ENCODE measurements around the gene ZNF527. TPM values are rescaled to one million over a fixed set of nuclear protein-coding genes. Genes with fewer than 3 reads are reported as not detected.
"Not testable (repeated sequence)": the region's sequence is repeated elsewhere in the genome, so short reads cannot be mapped to it uniquely, and the experiment has no call there.

ZNF527 gene
- total and polyA plus RNA-seq, 2 experiments from 2014 or later = 2.9 to 3.5 TPM

GRCh38 chr19:37389234-37389633, 18.3 kb downstream of the ZNF527 start:
- H3K9ac ChIP-seq = no peak overlapping the region
- no peaks in the 10 kb centered on the region for H3K9me2 ChIP-seq (ENCODE audit: insufficient read depth)
- H3K27me3 ChIP-seq (replicated peaks; ENCODE audit: insufficient read depth) = no peaks in the 10 kb centered on the region
- no peaks in the 10 kb centered on the region for H3K79me2 ChIP-seq (ENCODE audit: insufficient read depth)
- H3F3A ChIP-seq (ENCODE audit: insufficient read depth) = no peaks in the 10 kb centered on the region
- no peaks in the 10 kb centered on the region for H3K4me1 ChIP-seq (ENCODE audit: insufficient read depth)
- 99% methylated on average over 4 of the region's 4 CpGs for WGBS, 2 experiments (ENCODE audit: low coverage in 1 of 2, low lambda C conversion rate in 2 of 2, missing lambda C conversion rate in 2 of 2)
- H3K4me2 ChIP-seq (ENCODE audit: unreplicated experiment) = no peak overlapping the region
- H3K4me3 ChIP-seq = no peak overlapping the region
- in situ Hi-C loops (cut with MboI) = no loop called here
- peaks cover 63% of the 10 kb centered on the region for H3K36me3 ChIP-seq (ENCODE audit: low read depth)
- no peak for TF ChIP-seq EZH2phosphoT487 (IDR thresholded peaks at IDR 0.05; ENCODE audit: insufficient read depth, low read depth)
- no peak for TF ChIP-seq EZH2 (IDR thresholded peaks at IDR 0.05; ENCODE audit: insufficient read depth, poor library complexity, severe bottlenecking)
- no peak overlapping the region for H3K27ac ChIP-seq
- no peaks in the 10 kb centered on the region for H4K20me1 ChIP-seq (ENCODE audit: insufficient read depth)
- H3K9me3 ChIP-seq (ENCODE audit: low read depth) = peaks cover 17% of the 10 kb centered on the region
- no peak for DNase-seq
- no peak overlapping the region for H2AFZ ChIP-seq

- 97% methylated on average over 6 of the region's 6 CpGs for WGBS, 2 experiments (ENCODE audit: low coverage in 1 of 2, low lambda C conversion rate in 2 of 2, missing lambda C conversion rate in 2 of 2)
- H3K4me2 ChIP-seq (ENCODE audit: unreplicated experiment); H3K27ac ChIP-seq; H3K79me2 ChIP-seq (ENCODE audit: insufficient read depth); H2AFZ ChIP-seq; H3K9ac ChIP-seq; H3K4me1 ChIP-seq (ENCODE audit: insufficient read depth); in situ Hi-C loops (cut with MboI); DNase-seq; H3K9me2 ChIP-seq (ENCODE audit: insufficient read depth); H3K4me3 ChIP-seq; H3F3A ChIP-seq (ENCODE audit: insufficient read depth); H4K20me1 ChIP-seq (ENCODE audit: insufficient read depth); H3K27me3 ChIP-seq (replicated peaks; ENCODE audit: insufficient read depth): not testable (repeated sequence)
- Histone ChIP-seq H3K36me3 (ENCODE audit: low read depth) (peaks cover 43% of the 10 kb centered on the region), H3K9me3 (ENCODE audit: low read depth) (peaks cover 17% of the 10 kb centered on the region)
These were observed 20.5 kb downstream of the ZNF527 start for GRCh38 chr19:37391399-37391798.

DNA sequence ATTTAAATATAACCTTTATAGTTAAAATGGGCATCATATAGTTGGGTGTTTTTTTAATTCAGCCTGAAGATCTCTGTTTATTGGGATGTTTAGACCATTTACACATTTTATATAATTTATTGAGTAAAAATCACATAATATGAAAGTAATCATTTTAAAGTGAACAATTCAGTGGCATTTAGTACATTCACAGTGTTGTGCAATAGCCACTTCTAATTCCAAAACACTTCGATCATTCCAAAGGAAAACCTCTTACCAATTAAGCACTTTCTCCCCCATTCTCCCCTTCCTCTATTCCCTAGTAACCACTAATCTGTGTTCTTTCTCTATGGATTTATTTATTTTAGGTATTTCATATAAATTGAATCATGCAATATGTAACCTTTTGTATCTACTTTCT, 30.2 kb downstream of the ZNF527 start:
- no peaks in the 10 kb centered on the region for H3K36me3 ChIP-seq (ENCODE audit: low read depth)
- DNase-seq = no peak
- H3K9ac ChIP-seq = no peak overlapping the region
- H3K27me3 ChIP-seq (replicated peaks; ENCODE audit: insufficient read depth) = no peaks in the 10 kb centered on the region
- no peaks in the 10 kb centered on the region for H3F3A ChIP-seq (ENCODE audit: insufficient read depth)
- no peak overlapping the region for H2AFZ ChIP-seq
- in situ Hi-C loops (cut with MboI) = no loop called here
- no peak overlapping the region for H3K4me3 ChIP-seq
- no peaks in the 10 kb centered on the region for H3K4me1 ChIP-seq (ENCODE audit: insufficient read depth)
- H4K20me1 ChIP-seq (ENCODE audit: insufficient read depth) = no peaks in the 10 kb centered on the region
- no peak for TF ChIP-seq EZH2phosphoT487 (IDR thresholded peaks at IDR 0.05; ENCODE audit: insufficient read depth, low read depth)
- TF ChIP-seq EZH2 (IDR thresholded peaks at IDR 0.05; ENCODE audit: insufficient read depth, poor library complexity, severe bottlenecking) = no peak
- H3K79me2 ChIP-seq (ENCODE audit: insufficient read depth) = no peaks in the 10 kb centered on the region
- H3K9me3 ChIP-seq (ENCODE audit: low read depth) = no peaks in the 10 kb centered on the region
- H3K9me2 ChIP-seq (ENCODE audit: insufficient read depth) = no peaks in the 10 kb centered on the region
- WGBS, 2 experiments (ENCODE audit: low coverage in 1 of 2, low lambda C conversion rate in 2 of 2, missing lambda C conversion rate in 2 of 2) = 41 to 43% methylated on average over 1 of the region's 1 CpG
- no peak overlapping the region for H3K27ac ChIP-seq
- H3K4me2 ChIP-seq (ENCODE audit: unreplicated experiment) = no peak overlapping the region

DNA sequence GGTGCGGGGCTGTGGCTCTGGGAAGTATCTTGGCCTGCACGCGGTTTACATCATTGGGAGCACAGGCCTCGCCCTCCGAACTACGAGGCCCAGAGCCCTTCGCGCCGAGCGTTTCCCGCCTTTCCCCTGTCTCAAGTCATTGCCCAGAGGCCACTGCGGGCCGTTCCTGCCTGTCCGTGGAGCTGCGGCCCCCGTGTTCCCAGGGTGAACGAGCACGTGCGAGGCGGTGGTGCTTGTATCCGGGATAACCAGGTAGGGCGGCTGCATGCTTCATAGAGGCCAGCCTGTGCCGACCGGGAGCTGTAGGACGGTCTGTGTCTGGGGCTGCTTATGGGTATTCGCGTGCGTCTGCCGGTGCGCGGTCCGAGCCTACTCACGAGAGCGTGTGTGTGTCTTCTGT, 32.5 kb downstream of the ZNF527 start:
- H3K4me1 ChIP-seq (ENCODE audit: insufficient read depth) = no peaks in the 10 kb centered on the region
- H2AFZ ChIP-seq = no peak overlapping the region
- no peaks in the 10 kb centered on the region for H3K79me2 ChIP-seq (ENCODE audit: insufficient read depth)
- H4K20me1 ChIP-seq (ENCODE audit: insufficient read depth) = no peaks in the 10 kb centered on the region
- no peak for DNase-seq
- no peak overlapping the region for H3K4me3 ChIP-seq
- WGBS, 2 experiments (ENCODE audit: low coverage in 1 of 2, low lambda C conversion rate in 2 of 2, missing lambda C conversion rate in 2 of 2) = 35 to 38% methylated on average over 33 to 34 of the region's 34 CpGs
- H3K27me3 ChIP-seq (replicated peaks; ENCODE audit: insufficient read depth) = no peaks in the 10 kb centered on the region
- no peaks in the 10 kb centered on the region for H3F3A ChIP-seq (ENCODE audit: insufficient read depth)
- no peaks in the 10 kb centered on the region for H3K36me3 ChIP-seq (ENCODE audit: low read depth)
- no peak for TF ChIP-seq EZH2phosphoT487 (IDR thresholded peaks at IDR 0.05; ENCODE audit: insufficient read depth, low read depth)
- no peak for TF ChIP-seq EZH2 (IDR thresholded peaks at IDR 0.05; ENCODE audit: insufficient read depth, poor library complexity, severe bottlenecking)
- no peak overlapping the region for H3K9ac ChIP-seq
- no peak overlapping the region for H3K4me2 ChIP-seq (ENCODE audit: unreplicated experiment)
- no peak overlapping the region for H3K27ac ChIP-seq
- in situ Hi-C loops (cut with MboI) = no loop called here
- no peaks in the 10 kb centered on the region for H3K9me3 ChIP-seq (ENCODE audit: low read depth)
- H3K9me2 ChIP-seq (ENCODE audit: insufficient read depth) = no peaks in the 10 kb centered on the region

DNA sequence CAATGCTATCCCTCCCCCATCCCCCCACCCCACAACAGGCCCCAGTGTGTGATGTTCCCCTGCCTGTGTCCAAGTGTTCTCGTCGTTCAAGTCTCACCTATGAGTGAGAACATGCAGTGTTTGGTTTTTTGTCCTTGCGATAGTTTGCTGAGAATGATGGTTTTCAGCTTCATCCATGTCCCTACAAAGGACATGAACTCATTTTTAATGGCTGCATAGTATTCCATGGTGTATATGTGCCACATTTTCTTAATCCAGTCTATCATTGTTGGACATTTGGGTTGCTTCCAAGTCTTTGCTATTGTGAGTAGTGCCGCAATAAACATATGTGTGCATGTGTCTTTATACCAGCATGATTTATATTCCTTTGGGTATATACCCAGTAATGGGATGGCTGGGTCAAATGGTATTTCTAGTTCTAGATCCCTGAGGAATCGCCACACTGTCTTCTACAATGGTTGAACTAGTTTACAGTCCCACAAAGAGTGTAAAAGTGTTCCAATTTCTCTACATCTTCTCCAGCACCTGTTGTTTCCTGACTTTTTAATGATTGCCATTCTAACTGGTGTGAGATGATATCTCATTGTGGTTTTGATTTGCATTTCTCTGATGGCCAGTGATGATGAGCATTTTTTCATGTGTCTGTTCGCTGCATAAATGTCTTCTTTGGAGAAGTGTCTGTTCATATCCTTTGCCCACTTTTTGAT, 35.4 kb downstream of the ZNF527 start:
- H3K79me2 ChIP-seq (ENCODE audit: insufficient read depth); DNase-seq; in situ Hi-C loops (cut with MboI); H3K4me3 ChIP-seq; H3K36me3 ChIP-seq (ENCODE audit: low read depth); H2AFZ ChIP-seq; H4K20me1 ChIP-seq (ENCODE audit: insufficient read depth); H3K9ac ChIP-seq; H3F3A ChIP-seq (ENCODE audit: insufficient read depth); H3K27me3 ChIP-seq (replicated peaks; ENCODE audit: insufficient read depth); H3K27ac ChIP-seq; H3K4me2 ChIP-seq (ENCODE audit: unreplicated experiment); H3K9me2 ChIP-seq (ENCODE audit: insufficient read depth); H3K4me1 ChIP-seq (ENCODE audit: insufficient read depth); H3K9me3 ChIP-seq (ENCODE audit: low read depth): not testable (repeated sequence)
- WGBS, 2 experiments (ENCODE audit: low coverage in 1 of 2, low lambda C conversion rate in 2 of 2, missing lambda C conversion rate in 2 of 2) = 46 to 55% methylated on average over 6 of the region's 6 CpGs

All from GM23248 (cell line).